NCI-H1694 treated with DMSO at 0.1 percent for 48 hours (cell line): ENCODE measurements around the gene MR1.
"Not testable (repeated sequence)": the region's sequence is repeated elsewhere in the genome, so short reads cannot be mapped to it uniquely, and the experiment has no call there.

Experiments
- DNase-seq: peaks from one replicate; lab custom pipeline; 2025; lab: John Stamatoyannopoulos, UW

Gene MR1

GRCh38 chr1:181028615-181029014, 5.2 kb upstream of the MR1 start:
- no peak for DNase-seq

- no peak for DNase-seq
These were observed 1.2 kb upstream of the MR1 start for GRCh38 chr1:181032535-181032934.

DNA sequence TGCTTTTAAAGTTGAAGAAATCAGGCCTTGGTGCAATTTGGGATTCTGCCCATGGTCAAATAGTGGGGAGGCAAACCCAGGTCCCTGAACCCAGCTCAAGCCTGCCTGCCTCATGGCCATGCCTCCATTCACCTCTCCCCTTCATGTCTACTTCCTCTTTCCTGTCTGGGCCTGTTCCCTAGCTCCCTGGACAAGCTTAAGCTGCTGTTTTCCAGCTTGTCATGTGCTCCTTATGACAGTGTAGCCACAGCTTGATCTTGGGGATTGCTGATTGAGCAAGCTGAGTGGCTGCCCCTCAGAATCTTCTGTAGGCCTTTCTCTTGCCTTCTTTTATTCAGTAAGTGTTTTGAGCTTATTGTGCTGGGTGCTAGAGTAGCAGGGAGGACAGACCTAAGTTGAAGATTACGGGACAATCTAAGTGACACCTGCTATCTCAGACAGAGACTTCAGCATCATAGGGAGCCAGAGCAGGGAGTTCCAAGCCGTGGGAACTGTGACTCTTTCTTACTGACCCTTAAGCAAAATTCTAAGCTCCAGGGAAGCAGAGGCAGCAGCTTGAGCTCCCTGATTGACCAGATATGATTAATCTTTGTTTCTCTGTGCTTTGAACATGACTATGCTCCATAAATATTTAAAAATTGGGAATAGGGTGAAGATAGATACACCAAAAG, 520 bp upstream of the MR1 start:
- no peak for DNase-seq

GRCh38 chr1:181035210-181035609, 1.4 kb downstream of the MR1 start:
- DNase-seq, result not testable (repeated sequence)

DNA sequence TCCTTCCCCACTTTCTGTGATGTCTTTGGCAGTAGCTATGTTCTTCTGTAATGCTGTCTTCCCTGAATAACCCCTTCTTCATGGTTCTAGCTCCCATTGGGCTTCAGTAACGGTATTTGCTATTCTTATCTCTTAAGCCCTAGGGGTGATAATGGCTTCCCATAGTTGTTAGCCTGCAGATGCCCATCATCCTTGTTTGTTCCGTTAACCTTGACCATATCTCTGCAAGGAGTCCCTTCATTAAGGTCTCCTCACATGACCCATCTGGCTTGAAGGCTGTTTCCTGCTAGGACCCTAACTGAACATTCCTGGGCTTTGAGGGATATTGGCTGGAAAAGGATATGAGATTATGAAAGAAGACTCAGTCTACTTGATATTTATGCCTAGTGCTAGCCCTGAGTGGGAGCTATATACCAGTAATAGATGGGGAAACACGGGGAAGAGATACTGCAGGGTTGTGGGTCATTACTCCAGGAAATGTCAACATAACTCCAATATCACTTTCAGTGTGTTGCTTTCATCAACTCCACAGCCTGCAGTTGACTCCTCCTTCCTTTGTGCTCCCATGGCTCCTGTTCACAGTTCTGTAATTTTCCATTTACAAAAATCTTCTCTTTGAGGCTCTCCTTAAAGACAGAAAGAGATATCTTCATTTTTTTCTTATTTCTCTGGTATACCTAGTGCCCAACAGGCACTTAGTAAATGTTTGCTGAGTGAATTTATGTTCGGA, 2.5 kb downstream of the MR1 start:
- no peak for DNase-seq

DNA sequence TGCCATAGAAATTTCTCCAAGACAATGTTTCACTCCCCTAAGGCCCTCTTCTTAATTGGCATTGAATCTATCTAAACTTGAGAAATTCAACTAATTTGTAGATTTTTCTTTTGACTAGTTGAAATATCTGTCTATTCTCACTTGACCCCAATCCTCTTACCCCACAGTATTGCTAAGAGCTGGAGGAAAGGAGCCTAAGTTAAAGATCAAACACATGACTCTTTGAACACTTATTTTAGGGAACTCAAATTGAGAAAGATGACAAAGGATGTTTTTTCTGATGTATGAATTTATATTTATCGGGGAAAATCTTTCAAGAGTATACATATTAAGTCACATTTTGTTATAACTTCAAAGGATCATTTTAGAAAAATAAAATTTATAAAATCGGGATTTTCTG, 3.6 kb downstream of the MR1 start:
- DNase-seq, result no peak

DNA sequence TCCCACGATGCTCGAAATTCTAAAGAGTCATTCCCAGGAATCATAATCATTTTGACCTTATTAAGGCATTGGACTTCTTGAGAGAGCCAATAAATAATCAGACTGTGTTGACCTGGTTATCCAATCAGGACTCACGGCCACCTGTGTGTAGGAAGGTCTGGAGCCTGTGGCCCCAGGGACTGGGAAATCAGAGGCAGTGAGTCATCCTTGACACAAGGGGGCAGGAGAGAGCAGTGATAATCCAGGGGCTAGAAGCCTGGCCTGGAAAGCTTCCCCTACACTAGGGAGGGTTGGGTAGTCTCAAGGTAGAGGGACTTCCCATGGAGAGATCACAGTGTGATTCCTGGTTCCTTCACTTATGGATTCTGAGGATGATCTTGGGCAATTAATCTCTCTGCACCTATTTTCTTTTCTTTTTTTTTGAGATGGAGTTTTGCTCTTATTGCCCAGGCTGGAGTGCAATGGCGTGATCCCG, 4.7 kb downstream of the MR1 start:
- peak; percentile 51 for DNase-seq

GRCh38 chr1:181040284-181040865, 6.6 kb downstream of the MR1 start:
- no peak for DNase-seq

DNA sequence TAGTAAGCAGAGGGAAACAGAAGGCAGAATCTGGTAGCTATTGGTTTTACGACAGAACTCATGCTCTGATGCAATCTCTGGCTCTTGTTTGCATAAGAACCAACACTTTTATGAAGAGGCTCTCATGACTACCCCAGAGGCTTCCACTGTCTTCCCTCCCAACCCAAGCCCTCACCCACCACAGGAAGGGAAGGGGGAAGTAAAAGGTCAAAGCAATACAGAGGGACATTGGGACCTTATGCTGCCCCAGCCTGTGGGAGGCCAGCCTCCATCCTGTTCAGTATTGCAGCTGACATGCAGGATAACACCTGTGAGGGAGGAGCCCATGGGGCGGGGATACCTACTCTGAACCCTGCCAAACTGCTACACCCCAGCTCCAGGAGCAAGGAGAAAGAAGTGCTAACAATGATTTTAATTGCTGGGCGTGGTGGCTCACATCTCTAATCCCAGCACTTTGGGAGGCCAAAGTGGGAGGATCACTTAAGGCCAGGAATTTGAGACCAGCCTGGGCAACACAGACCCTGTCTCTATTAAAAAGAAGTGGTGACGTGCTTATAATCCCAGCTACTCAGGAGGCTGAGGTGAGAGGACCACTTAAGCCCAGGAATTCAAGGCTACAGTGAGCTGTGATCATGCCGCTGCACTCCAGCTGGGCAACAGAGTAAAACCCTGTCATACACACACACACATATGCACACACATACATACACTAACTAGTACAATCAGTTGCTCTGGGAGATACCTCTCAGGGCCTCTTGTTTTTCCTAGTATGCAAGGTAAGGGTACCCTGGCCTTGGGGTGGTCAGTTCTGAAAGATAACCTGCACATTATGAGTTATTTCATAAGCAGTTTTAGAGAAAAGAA, 9.5 kb downstream of the MR1 start:
- no peak for DNase-seq

GRCh38 chr1:181044449-181044966, 10.7 kb downstream of the MR1 start:
- DNase-seq, result no peak

DNA sequence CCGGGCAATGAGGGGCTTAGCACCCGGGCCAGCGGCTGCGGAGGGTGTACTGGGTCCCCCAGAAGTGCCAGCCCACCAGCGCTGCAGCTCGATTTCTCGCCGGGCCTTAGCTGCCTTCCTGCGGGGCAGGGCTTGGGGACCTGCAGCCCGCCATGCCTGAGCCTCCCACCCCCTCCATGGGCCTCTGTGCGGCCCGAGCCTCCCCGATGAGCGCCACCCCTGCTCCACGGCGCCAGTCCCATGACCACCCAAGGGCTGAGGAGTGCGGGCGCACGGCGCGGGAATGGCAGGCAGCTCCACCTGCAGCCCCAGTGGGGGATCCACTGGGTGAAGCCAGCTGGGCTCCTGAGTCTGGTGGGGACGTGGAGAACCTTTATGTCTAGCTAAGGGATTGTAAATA, 12.2 kb downstream of the MR1 start:
- not testable (repeated sequence) for DNase-seq

DNA sequence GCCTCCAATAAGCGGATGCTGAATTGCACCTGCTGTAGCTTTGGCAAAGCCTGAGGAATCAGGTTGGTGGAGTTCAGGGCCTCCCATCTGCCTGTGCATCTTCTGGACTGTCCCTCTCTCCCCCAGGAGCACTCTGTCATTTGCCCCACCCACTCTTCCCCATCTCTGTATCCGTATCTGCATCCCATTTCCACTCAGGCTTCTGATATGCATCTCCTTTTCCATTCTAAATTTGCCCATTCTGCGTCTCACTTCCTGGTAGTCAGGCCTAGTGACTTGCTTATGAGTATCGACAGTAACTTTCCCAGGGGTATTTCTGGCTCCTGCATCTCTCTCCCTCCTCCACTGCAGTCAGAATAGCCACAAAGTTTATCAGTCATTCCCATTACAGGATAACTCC, 15.6 kb downstream of the MR1 start:
- DNase-seq, result no peak

- DNase-seq, result no peak
These were observed 17.1 kb downstream of the MR1 start for GRCh38 chr1:181050922-181051321.

GRCh38 chr1:181056560-181056959, 22.8 kb downstream of the MR1 start:
- no peak for DNase-seq

DNA sequence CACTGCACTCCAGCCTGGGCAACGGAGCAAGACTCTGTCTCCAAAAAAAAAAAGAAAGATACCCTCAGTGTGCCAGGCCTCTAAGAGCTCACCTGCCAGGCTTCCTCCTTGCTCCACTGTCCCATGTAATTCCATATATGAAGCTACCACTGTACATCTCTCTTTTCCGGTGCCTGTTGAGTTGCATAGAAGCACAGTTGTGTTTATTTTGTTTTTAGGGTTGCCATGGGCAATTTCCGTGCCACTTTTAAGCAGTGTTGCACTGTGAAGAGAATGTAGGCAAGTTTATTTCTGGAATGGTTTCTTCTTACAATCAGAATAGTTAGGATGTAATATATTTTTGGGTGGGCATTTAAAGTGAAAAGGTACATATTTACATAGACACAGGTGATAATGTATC, 23.3 kb downstream of the MR1 start:
- no peak for DNase-seq

DNA sequence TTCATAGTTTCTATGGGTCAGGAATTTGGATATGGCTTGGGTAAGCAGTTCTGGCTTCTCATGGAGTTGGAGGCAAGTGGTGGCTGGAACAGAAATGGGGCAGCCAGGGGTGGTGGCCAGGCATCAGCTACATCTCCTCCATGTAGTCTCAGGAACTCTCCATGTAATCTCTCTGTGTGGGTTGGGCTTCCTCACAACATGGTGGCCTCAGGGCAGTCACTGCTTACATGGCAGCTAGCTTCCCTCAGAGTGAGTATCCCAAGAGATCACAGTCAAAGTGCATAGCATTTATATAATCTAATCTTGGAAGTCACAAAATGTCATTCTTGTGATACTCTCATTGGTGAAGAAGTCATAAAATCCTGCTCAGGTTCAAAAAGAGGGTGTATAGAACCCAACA, 25.7 kb downstream of the MR1 start:
- DNase-seq, result no peak

- DNase-seq, result no peak
These were observed 26.3 kb downstream of the MR1 start for GRCh38 chr1:181060066-181060465.

GRCh38 chr1:181060947-181061346, 27.2 kb downstream of the MR1 start:
- not testable (repeated sequence) for DNase-seq

- DNase-seq, result no peak
These were observed 27.7 kb downstream of the MR1 start for GRCh38 chr1:181061487-181061886.

DNA sequence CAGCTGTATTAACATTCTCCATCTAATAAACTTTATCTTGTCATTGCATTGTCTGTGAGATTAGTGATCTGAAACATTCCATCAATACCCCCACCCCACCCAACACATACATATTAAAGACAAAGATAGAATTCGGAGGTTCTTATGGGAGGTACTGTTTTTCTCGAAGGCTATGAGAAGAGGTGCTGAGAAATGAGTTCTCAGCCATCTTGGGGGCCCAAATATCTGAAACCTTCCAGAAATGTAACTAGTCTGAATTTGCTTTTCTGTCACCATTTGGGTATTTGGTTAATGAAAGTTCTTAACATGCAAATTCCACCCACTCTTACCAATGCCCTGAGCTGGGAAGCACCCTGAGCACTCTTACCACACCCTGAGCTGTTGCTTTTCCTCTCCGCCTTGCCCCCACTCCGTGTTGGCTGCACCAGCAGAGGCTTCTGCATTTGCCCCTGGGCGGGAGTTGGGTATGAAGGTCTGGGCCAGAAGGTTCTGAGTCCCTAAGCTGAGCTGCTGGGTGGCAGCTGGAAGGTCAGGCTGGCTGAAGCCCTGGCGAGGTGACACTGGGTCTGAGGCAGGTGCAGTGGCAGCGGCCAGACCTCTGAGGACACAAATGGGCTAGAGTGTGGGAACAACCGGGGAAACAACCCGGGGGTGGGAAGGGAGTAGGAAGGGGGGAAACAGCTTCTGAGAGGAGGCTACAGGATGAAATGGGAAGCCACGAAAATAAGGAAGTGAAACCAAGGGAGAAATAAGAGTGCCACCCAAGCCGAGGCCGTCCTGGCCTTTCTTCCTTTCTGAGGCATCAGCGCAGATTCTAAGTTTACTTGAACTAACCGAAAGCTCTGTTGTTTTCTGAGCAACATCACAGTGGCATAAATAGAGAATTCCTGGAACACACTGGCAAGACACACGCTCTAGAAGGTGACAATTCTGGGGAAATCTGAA, 28.4 kb downstream of the MR1 start:
- DNase-seq, result no peak

DNA sequence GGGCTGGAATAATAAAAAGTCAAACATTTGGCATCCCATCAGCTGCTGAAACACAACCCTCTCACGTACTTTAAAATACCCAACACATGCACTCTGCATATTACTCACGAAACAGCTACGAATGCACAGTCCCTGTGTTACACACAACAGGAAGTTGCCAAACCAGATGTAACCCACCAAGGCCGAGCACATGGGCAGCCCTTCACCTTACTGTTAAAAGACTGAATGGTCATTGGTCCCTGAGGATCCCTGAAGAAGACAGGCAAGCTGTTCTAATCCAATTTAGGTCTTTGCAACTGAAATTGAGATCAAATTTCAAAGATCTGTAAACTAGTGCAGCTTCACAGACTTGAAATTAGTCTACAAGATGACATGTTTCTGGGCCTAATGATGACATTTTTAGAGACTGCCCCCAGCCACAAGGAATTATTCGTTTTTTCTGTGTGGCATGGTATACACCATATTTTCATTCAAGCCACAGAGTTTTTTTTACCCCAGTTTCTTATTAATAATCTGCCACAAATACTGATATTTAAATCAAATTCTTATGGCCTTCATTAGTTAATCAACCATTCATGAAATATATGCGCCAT, 29.1 kb downstream of the MR1 start:
- no peak for DNase-seq
